HepG2 (cell line): ENCODE results near the gene CSNK1D. TPM values are rescaled to one million over a fixed set of nuclear protein-coding genes. Genes with fewer than 3 reads are reported as not detected.

Experiments used
- DMAP1 ChIP-seq: IDR thresholded peaks from 2 replicates; pipeline ENCODE4 v1.6.1; 2016
- HOXA5 ChIP-seq: sonication (generic); formaldehyde crosslinking; IDR thresholded peaks from 2 replicates; pipeline ENCODE4 v1.4.0; 2020; ENCODE audit warnings: missing genetic modification reagents
- PAX8 ChIP-seq: sonication (generic); formaldehyde crosslinking; IDR thresholded peaks from 2 replicates; pipeline ENCODE4 v1.8.0; 2022; ENCODE audit warnings: mild to moderate bottlenecking, missing genetic modification reagents, borderline replicate concordance
- SSRP1 ChIP-seq: IDR thresholded peaks from 2 replicates; pipeline ENCODE4 v1.6.1; 2016; ENCODE audit warnings: control low read depth
- TMF1 ChIP-seq: sonication (generic); formaldehyde crosslinking; IDR thresholded peaks from 2 replicates; pipeline ENCODE4 v1.8.1; 2022; ENCODE audit warnings: low read depth, missing genetic modification reagents
- ZBTB1 ChIP-seq: sonication (generic); formaldehyde crosslinking; IDR thresholded peaks from 2 replicates; pipeline ENCODE4 v1.4.0; 2020; ENCODE audit warnings: missing genetic modification reagents, borderline replicate concordance
- ZNF431 ChIP-seq: sonication (generic); formaldehyde crosslinking; IDR thresholded peaks from 2 replicates; pipeline ENCODE4 v1.9.0; 2022; ENCODE audit warnings: missing genetic modification reagents, low read depth, mild to moderate bottlenecking, borderline replicate concordance
- ZNF724P ChIP-seq: sonication (generic); formaldehyde crosslinking; IDR thresholded peaks from 2 replicates; pipeline ENCODE4 v1.8.0; 2022; ENCODE audit warnings: missing genetic modification reagents, borderline replicate concordance
- ZNF788 ChIP-seq: sonication (generic); formaldehyde crosslinking; IDR thresholded peaks from 2 replicates; pipeline ENCODE4 v1.5.0; 2020; ENCODE audit warnings: mild to moderate bottlenecking, missing genetic modification reagents, borderline replicate concordance
- polyA plus RNA-seq, 8 experiments: library from polyadenylated mRNA; depleted of rRNA in 3 of 8; stranded (reverse) in 7 of 8; unstranded in 1 of 8; fragments of >200 nt; fragmentation: Illumina TruSeq in 4 of 8; extraction: Trizol in 4 of 8; gene quantifications; 2 replicates each; pipeline versions ENCODE4 v1.2.1 to v1.2.3, GENCODE V29; 2011 to 2016; ENCODE audit warnings: low read depth in 4 of 8, missing spikeins in 1 of 8, mixed read lengths in 1 of 8; ENCODE audit not compliant: insufficient read depth in 1 of 8
- total RNA-seq, 5 experiments: library from RNA; depleted of rRNA; stranded (reverse); fragments of >200 nt; fragmentation: Illumina TruSeq; extraction: Trizol; gene quantifications; 2 replicates each; pipeline ENCODE4 v1.2.3, GENCODE V29; 2016; ENCODE audit warnings: low read depth in 1 of 5
- TF ChIP-seq, protein P1 (sequence below): sonication (generic); formaldehyde crosslinking; IDR thresholded peaks from 2 replicates; pipeline ENCODE4 v1.8.0; 2022; ENCODE audit warnings: missing genetic modification reagents, mild to moderate bottlenecking, moderate library complexity, borderline replicate concordance
- TF ChIP-seq, protein P2 (sequence below): sonication (generic); formaldehyde crosslinking; IDR thresholded peaks from 2 replicates; pipeline ENCODE4 v1.4.0; 2020; ENCODE audit warnings: missing genetic modification reagents
- TF ChIP-seq, protein P3 (sequence below): sonication (generic); formaldehyde crosslinking; IDR thresholded peaks from 2 replicates; pipeline ENCODE4 v1.5.0; 2020; ENCODE audit warnings: missing genetic modification reagents
- TF ChIP-seq, protein P4 (sequence below): sonication (generic); formaldehyde crosslinking; IDR thresholded peaks from 2 replicates; pipeline ENCODE4 v1.4.0; 2020; ENCODE audit warnings: missing genetic modification reagents, borderline replicate concordance

Gene CSNK1D
- total and polyA plus RNA-seq, 2 of the 13 experiments (the other 11 are each of a cell fraction or from before 2014, with no cell fraction given): 31.5 to 128 TPM

DNA sequence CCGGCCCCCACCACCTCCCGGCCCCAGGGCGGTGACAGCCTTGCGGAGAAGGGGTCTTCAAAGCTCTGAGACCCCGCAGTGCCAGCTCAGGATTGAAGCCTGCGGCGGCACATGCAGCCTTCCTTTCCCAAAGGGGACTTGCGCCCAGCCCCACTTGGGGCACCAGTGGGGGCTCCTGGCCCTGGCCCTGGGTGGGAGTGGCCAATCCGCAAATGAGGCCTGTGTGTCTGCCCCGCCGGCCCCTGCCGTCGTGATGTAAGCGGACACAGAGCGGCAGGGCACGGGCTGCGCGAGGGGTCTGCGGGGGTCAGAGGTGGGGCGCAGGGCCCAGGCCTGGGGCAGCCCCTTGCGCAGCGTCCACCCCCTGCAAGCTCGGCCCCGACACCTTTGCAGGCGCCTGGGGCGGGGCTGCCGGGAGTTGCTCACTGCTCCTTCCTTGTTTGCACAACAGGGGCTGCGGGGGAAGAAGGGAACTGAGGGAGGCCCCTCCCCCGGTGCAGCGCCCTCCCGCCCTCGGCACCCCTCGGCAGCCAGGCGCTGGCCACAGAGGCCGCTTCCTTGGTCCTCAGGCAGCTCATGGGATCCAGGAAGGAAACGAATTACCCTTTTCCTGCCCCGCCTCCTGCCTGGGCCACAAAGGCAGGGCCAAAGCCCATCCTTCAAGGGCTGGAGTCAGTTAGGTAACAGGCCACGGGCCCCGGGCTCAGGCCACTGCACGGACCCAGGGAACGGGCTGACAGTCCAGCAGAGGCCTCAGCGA is 41.8 kb downstream of the CSNK1D start (continued):
- TF ChIP-seq, protein P1, sequence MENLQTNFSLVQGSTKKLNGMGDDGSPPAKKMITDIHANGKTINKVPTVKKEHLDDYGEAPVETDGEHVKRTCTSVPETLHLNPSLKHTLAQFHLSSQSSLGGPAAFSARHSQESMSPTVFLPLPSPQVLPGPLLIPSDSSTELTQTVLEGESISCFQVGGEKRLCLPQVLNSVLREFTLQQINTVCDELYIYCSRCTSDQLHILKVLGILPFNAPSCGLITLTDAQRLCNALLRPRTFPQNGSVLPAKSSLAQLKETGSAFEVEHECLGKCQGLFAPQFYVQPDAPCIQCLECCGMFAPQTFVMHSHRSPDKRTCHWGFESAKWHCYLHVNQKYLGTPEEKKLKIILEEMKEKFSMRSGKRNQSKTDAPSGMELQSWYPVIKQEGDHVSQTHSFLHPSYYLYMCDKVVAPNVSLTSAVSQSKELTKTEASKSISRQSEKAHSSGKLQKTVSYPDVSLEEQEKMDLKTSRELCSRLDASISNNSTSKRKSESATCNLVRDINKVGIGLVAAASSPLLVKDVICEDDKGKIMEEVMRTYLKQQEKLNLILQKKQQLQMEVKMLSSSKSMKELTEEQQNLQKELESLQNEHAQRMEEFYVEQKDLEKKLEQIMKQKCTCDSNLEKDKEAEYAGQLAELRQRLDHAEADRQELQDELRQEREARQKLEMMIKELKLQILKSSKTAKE (CRISPR knock-in tag): peak; percentile 94
- TF ChIP-seq HOXA5 (CRISPR knock-in tag) (no peak; the same call in 1 of the 2 replicates), PAX8 (CRISPR knock-in tag) (0 out of 2 replicates have a peak, but pooled peaks have one; percentile 31), SSRP1 (CRISPR knock-in tag) (no peak), TMF1 (CRISPR knock-in tag) (no peak; the same call in 1 of the 2 replicates), ZNF724P (CRISPR knock-in tag) (0 out of 2 replicates have a peak, but pooled peaks have one; percentile 68), ZNF431 (CRISPR knock-in tag) (peak; percentile 70; the same call in 1 of the 2 replicates), ZNF788 (CRISPR knock-in tag) (peak; percentile 89), DMAP1 (peak; percentile 69), ZBTB1 (CRISPR knock-in tag) (no peak)
- TF ChIP-seq, protein P2, sequence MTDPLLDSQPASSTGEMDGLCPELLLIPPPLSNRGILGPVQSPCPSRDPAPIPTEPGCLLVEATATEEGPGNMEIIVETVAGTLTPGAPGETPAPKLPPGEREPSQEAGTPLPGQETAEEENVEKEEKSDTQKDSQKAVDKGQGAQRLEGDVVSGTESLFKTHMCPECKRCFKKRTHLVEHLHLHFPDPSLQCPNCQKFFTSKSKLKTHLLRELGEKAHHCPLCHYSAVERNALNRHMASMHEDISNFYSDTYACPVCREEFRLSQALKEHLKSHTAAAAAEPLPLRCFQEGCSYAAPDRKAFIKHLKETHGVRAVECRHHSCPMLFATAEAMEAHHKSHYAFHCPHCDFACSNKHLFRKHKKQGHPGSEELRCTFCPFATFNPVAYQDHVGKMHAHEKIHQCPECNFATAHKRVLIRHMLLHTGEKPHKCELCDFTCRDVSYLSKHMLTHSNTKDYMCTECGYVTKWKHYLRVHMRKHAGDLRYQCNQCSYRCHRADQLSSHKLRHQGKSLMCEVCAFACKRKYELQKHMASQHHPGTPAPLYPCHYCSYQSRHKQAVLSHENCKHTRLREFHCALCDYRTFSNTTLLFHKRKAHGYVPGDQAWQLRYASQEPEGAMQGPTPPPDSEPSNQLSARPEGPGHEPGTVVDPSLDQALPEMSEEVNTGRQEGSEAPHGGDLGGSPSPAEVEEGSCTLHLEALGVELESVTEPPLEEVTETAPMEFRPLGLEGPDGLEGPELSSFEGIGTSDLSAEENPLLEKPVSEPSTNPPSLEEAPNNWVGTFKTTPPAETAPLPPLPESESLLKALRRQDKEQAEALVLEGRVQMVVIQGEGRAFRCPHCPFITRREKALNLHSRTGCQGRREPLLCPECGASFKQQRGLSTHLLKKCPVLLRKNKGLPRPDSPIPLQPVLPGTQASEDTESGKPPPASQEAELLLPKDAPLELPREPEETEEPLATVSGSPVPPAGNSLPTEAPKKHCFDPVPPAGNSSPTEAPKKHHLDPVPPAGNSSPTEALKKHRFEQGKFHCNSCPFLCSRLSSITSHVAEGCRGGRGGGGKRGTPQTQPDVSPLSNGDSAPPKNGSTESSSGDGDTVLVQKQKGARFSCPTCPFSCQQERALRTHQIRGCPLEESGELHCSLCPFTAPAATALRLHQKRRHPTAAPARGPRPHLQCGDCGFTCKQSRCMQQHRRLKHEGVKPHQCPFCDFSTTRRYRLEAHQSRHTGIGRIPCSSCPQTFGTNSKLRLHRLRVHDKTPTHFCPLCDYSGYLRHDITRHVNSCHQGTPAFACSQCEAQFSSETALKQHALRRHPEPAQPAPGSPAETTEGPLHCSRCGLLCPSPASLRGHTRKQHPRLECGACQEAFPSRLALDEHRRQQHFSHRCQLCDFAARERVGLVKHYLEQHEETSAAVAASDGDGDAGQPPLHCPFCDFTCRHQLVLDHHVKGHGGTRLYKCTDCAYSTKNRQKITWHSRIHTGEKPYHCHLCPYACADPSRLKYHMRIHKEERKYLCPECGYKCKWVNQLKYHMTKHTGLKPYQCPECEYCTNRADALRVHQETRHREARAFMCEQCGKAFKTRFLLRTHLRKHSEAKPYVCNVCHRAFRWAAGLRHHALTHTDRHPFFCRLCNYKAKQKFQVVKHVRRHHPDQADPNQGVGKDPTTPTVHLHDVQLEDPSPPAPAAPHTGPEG (CRISPR knock-in tag): no peak
- TF ChIP-seq, protein P3, sequence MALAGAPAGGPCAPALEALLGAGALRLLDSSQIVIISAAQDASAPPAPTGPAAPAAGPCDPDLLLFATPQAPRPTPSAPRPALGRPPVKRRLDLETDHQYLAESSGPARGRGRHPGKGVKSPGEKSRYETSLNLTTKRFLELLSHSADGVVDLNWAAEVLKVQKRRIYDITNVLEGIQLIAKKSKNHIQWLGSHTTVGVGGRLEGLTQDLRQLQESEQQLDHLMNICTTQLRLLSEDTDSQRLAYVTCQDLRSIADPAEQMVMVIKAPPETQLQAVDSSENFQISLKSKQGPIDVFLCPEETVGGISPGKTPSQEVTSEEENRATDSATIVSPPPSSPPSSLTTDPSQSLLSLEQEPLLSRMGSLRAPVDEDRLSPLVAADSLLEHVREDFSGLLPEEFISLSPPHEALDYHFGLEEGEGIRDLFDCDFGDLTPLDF: peak; percentile 67
- TF ChIP-seq, protein P4, sequence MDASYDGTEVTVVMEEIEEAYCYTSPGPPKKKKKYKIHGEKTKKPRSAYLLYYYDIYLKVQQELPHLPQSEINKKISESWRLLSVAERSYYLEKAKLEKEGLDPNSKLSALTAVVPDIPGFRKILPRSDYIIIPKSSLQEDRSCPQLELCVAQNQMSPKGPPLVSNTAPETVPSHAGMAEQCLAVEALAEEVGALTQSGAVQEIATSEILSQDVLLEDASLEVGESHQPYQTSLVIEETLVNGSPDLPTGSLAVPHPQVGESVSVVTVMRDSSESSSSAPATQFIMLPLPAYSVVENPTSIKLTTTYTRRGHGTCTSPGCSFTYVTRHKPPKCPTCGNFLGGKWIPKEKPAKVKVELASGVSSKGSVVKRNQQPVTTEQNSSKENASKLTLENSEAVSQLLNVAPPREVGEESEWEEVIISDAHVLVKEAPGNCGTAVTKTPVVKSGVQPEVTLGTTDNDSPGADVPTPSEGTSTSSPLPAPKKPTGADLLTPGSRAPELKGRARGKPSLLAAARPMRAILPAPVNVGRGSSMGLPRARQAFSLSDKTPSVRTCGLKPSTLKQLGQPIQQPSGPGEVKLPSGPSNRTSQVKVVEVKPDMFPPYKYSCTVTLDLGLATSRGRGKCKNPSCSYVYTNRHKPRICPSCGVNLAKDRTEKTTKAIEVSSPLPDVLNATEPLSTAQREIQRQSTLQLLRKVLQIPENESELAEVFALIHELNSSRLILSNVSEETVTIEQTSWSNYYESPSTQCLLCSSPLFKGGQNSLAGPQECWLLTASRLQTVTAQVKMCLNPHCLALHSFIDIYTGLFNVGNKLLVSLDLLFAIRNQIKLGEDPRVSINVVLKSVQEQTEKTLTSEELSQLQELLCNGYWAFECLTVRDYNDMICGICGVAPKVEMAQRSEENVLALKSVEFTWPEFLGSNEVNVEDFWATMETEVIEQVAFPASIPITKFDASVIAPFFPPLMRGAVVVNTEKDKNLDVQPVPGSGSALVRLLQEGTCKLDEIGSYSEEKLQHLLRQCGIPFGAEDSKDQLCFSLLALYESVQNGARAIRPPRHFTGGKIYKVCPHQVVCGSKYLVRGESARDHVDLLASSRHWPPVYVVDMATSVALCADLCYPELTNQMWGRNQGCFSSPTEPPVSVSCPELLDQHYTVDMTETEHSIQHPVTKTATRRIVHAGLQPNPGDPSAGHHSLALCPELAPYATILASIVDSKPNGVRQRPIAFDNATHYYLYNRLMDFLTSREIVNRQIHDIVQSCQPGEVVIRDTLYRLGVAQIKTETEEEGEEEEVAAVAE: no peak; the same call in 1 of the 2 replicates
